SK-N-SH (cell line): Measurements from ENCODE around the gene NCAM2. TPM values are rescaled to one million over a fixed set of nuclear protein-coding genes. Genes with fewer than 3 reads are reported as not detected.

Experiments
- CTCF ChIA-PET: fragments of 300-600, 350-600 bp; formaldehyde crosslinking; extraction: SDS; loops from one replicate; lab custom pipeline; 2021; lab: Yijun Ruan, JAX
- POLR2A ChIA-PET: fragments of 350-600 bp; sonication (Branson Sonifier 250); formaldehyde crosslinking; extraction: SDS; loops from one replicate; lab custom pipeline; 2020; ENCODE audit warnings: antibody characterized with exemption, inconsistent platforms; lab: Yijun Ruan, JAX
- DNase-seq: peaks from one replicate; pipeline ENCODE4 v3.0.0; 2012
- H2AFZ ChIP-seq: fragments of 200-600 bp; sonication (generic); 2 replicates; pipeline ENCODE4 v1.8.1; 2016; ENCODE audit warnings: antibody characterized with exemption, mild to moderate bottlenecking, low read depth
- H3F3A ChIP-seq: fragments of 200-600 bp; sonication (generic); replicated peaks from 2 replicates; pipeline ENCODE3; 2016; ENCODE audit warnings: antibody characterized with exemption, mild to moderate bottlenecking; ENCODE audit not compliant: insufficient read depth
- H3K27ac ChIP-seq, 2 experiments: fragments of 200-500 bp in 1 of 2; fragments of 200-600 bp in 1 of 2; sonication (Bioruptor generic) in 1 of 2; sonication (generic), shearing (Covaris generic) in 1 of 2; 2 replicates each; pipeline versions ENCODE4 v1.5.1 to v1.6.1; 2014 to 2016; ENCODE audit warnings: low read depth in 2 of 2, inconsistent platforms in 1 of 2, low read length in 1 of 2, mild to moderate bottlenecking in 1 of 2, mixed read lengths in 1 of 2
- H3K27me3 ChIP-seq: fragments of 200-600 bp; sonication (generic), shearing (Covaris generic); 2 replicates; pipeline ENCODE4 v1.6.1; 2016; ENCODE audit warnings: mixed run types; ENCODE audit not compliant: insufficient read depth
- H3K36me3 ChIP-seq, 2 experiments: fragments of 200-500 bp in 1 of 2; fragments of 200-600 bp in 1 of 2; sonication (Bioruptor generic) in 1 of 2; sonication (generic) in 1 of 2; replicated peaks in 1 of 2; 2 replicates each; pipeline versions ENCODE3 to v1.5.1; 2014 to 2016; ENCODE audit warnings: low read length in 1 of 2, mild to moderate bottlenecking in 1 of 2; ENCODE audit not compliant: insufficient read depth in 2 of 2, control insufficient read depth in 1 of 2
- H3K4me1 ChIP-seq, 2 experiments: fragments of 200-500 bp in 1 of 2; fragments of 200-600 bp in 1 of 2; sonication (Bioruptor generic) in 1 of 2; sonication (generic), shearing (Covaris generic) in 1 of 2; 2 replicates each; pipeline versions ENCODE4 v1.5.1 to v1.6.1; 2014 to 2016; ENCODE audit warnings: low read depth in 1 of 2, low read length in 1 of 2, mixed run types in 1 of 2; ENCODE audit not compliant: insufficient read depth in 2 of 2, control insufficient read depth in 1 of 2
- H3K4me2 ChIP-seq: fragments of 200-600 bp; sonication (generic), shearing (Covaris generic); 2 replicates; pipeline ENCODE4 v1.6.1; 2017; ENCODE audit warnings: mixed run types
- H3K4me3 ChIP-seq, 2 experiments: fragments of 200-500 bp in 1 of 2; fragments of 200-600 bp in 1 of 2; sonication (Bioruptor generic) in 1 of 2; sonication (generic), shearing (Covaris generic) in 1 of 2; 2 replicates each; pipeline versions ENCODE4 v1.5.1 to v1.8.1; 2014 to 2016; ENCODE audit warnings: low read depth in 2 of 2, inconsistent platforms in 1 of 2, low read length in 1 of 2, mild to moderate bottlenecking in 1 of 2, mixed read lengths in 1 of 2, moderate library complexity in 1 of 2
- H3K79me2 ChIP-seq: fragments of 200-600 bp; sonication (generic); 2 replicates; pipeline ENCODE4 v1.8.1; 2017; ENCODE audit warnings: mild to moderate bottlenecking; ENCODE audit not compliant: insufficient read depth
- H3K9ac ChIP-seq: fragments of 200-600 bp; sonication (generic); 2 replicates; pipeline ENCODE4 v1.6.1; 2017; ENCODE audit warnings: mixed run types
- H3K9me2 ChIP-seq: fragments of 200-600 bp; sonication (generic); 2 replicates; pipeline ENCODE4 v1.6.1; 2017; ENCODE audit warnings: mixed run types
- H3K9me3 ChIP-seq: fragments of 200-600 bp; sonication (generic); 2 replicates; pipeline ENCODE4 v1.6.1; 2017; ENCODE audit warnings: mixed run types, mild to moderate bottlenecking, moderate library complexity
- H4K20me1 ChIP-seq: fragments of 200-600 bp; sonication (generic); 2 replicates; pipeline ENCODE4 v1.6.1; 2017; ENCODE audit warnings: mild to moderate bottlenecking, mixed run types; ENCODE audit not compliant: insufficient read depth
- EP300 ChIP-seq, 2 experiments: IDR thresholded peaks; 2 replicates each; pipeline versions ENCODE4 v1.4.0 to v1.6.1; 2012; ENCODE audit warnings: borderline replicate concordance in 1 of 2, low read depth in 1 of 2, low read length in 1 of 2
- EZH2phosphoT487 ChIP-seq: fragments of 200-600 bp; sonication (generic); IDR thresholded peaks from 2 replicates; pipeline ENCODE4 v1.6.1; 2017; ENCODE audit warnings: low read depth, mixed run types, mild to moderate bottlenecking, antibody characterized with exemption, moderate library complexity, borderline replicate concordance
- FOXM1 ChIP-seq: IDR thresholded peaks from 2 replicates; pipeline ENCODE4 v1.4.0; 2012; ENCODE audit warnings: low read depth, mild to moderate bottlenecking
- JUND ChIP-seq: IDR thresholded peaks from 2 replicates; pipeline ENCODE4 v1.4.0; 2012
- MEF2A ChIP-seq: IDR thresholded peaks from 2 replicates; pipeline ENCODE4 v1.4.0; 2012; ENCODE audit warnings: low read depth, borderline replicate concordance
- MXI1 ChIP-seq: IDR thresholded peaks from 2 replicates; pipeline ENCODE4 v1.6.1; 2012; ENCODE audit warnings: mild to moderate bottlenecking, low read depth, low read length, improper control_type of control experiment
- NRF1 ChIP-seq: IDR thresholded peaks from 2 replicates; pipeline ENCODE4 v1.6.1; 2012; ENCODE audit warnings: low read depth, mild to moderate bottlenecking, low read length
- RFX5 ChIP-seq: IDR thresholded peaks from 2 replicates; pipeline ENCODE4 v1.6.1; 2012; ENCODE audit warnings: mild to moderate bottlenecking, improper control_type of control experiment, low read length
- TAF1 ChIP-seq: IDR thresholded peaks from 2 replicates; pipeline ENCODE4 v1.6.1; 2012; ENCODE audit warnings: low read depth, mild to moderate bottlenecking, low read length, moderate library complexity, borderline replicate concordance
- WGBS: methylation state at CpG from one replicate; pipeline ENCODE4 v1.1.6; 2017; ENCODE audit warnings: low lambda C conversion rate; 5-methylcytosine and 5-hydroxymethylcytosine counted together
- polyA plus RNA-seq, 3 experiments: library from polyadenylated mRNA; depleted of rRNA; stranded (reverse); fragments of >200 nt; gene quantifications; 2 replicates each; pipeline ENCODE4 v1.2.3, GENCODE V29; 2012
- TF ChIP-seq, protein P1 (sequence below): IDR thresholded peaks from 2 replicates; pipeline ENCODE4 v1.6.1; 2012; ENCODE audit warnings: mild to moderate bottlenecking, low read depth, low read length, moderate library complexity
- TF ChIP-seq, protein P2 (sequence below): IDR thresholded peaks from 2 replicates; pipeline ENCODE4 v1.4.0; 2012; ENCODE audit warnings: low read depth, borderline replicate concordance
- TF ChIP-seq, protein P3 (sequence below): IDR thresholded peaks from 2 replicates; pipeline ENCODE4 v1.4.0; 2012; ENCODE audit warnings: low read depth, borderline replicate concordance

The NCAM2 gene
- polyA plus RNA-seq, 1 of the 3 experiments (the other 2 are of a cell fraction): 2.1 TPM

DNA sequence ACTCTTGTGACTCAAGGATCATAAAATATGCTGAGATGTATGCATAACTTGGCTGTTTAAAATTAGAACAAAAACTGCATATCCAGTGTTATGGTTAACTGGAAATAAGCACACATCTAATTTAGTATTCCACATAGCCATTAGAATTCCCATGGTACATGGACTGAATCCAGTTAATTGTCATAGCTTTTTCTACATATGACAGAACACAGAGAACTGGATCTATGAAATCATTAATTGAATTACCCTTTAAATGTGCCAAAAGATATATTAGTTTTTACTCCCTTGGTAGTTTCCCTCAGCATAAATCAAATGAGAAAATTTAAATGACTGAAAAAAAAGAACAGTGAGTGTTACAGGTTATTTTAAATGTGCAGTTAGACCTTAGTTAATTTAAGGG, 395.9 kb downstream of the NCAM2 start:
- CTCF ChIA-PET: interaction anchor here (0.7 kb wide), 1 partner anchor 1092 kb away, joined by 3 read pairs; no protein-coding TSS in a partner anchor
- no peak for DNase-seq

DNA sequence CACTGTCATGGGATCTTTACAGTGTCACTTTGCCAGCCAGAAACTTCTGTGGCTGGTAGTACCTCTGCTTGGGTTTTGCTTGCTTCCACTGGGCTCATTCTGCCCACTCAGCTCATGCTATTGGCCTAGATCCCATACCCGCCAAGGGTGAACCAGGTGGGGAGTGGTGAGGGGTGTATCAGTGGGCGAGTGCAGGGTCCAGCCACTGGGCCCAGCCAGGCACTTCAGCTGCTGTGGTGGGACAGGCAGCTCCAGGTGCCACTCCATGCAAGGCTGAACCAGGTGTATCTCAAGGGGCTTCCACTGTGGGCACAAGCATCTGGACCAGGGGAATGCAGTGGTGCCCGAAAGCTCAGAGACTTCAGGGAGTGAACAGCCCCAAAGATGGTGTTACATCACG, 398.2 kb downstream of the NCAM2 start:
- no peaks in the 10 kb centered on the region; a peak in 1 of 4 replicates for H3K4me1 ChIP-seq
- peaks cover 4% of the 10 kb centered on the region; the same call in 1 of the 2 replicates for H3K9me3 ChIP-seq
- DNase-seq: no peak
- no peaks in the 10 kb centered on the region for H3K36me3 ChIP-seq
- H4K20me1 ChIP-seq: no peaks in the 10 kb centered on the region
- H3F3A ChIP-seq: no peaks in the 10 kb centered on the region
- H3K9me2 ChIP-seq: no peaks in the 10 kb centered on the region
- no peaks in the 10 kb centered on the region for H3K79me2 ChIP-seq
- CTCF ChIA-PET: no interaction called here
- 56% methylated on average over 4 of the region's 4 CpGs for WGBS
- no peak for TF ChIP-seq NRF1
- TF ChIP-seq EP300 (IDR thresholded peaks at IDR 0.05; ENCODE audit: borderline replicate concordance in 1 of 2, low read depth in 1 of 2, low read length in 1 of 2): no peak
- TF ChIP-seq, protein P1, sequence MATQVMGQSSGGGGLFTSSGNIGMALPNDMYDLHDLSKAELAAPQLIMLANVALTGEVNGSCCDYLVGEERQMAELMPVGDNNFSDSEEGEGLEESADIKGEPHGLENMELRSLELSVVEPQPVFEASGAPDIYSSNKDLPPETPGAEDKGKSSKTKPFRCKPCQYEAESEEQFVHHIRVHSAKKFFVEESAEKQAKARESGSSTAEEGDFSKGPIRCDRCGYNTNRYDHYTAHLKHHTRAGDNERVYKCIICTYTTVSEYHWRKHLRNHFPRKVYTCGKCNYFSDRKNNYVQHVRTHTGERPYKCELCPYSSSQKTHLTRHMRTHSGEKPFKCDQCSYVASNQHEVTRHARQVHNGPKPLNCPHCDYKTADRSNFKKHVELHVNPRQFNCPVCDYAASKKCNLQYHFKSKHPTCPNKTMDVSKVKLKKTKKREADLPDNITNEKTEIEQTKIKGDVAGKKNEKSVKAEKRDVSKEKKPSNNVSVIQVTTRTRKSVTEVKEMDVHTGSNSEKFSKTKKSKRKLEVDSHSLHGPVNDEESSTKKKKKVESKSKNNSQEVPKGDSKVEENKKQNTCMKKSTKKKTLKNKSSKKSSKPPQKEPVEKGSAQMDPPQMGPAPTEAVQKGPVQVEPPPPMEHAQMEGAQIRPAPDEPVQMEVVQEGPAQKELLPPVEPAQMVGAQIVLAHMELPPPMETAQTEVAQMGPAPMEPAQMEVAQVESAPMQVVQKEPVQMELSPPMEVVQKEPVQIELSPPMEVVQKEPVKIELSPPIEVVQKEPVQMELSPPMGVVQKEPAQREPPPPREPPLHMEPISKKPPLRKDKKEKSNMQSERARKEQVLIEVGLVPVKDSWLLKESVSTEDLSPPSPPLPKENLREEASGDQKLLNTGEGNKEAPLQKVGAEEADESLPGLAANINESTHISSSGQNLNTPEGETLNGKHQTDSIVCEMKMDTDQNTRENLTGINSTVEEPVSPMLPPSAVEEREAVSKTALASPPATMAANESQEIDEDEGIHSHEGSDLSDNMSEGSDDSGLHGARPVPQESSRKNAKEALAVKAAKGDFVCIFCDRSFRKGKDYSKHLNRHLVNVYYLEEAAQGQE: no peak
- no peak for TF ChIP-seq FOXM1
- TF ChIP-seq MXI1: no peak
- TF ChIP-seq, protein P2, sequence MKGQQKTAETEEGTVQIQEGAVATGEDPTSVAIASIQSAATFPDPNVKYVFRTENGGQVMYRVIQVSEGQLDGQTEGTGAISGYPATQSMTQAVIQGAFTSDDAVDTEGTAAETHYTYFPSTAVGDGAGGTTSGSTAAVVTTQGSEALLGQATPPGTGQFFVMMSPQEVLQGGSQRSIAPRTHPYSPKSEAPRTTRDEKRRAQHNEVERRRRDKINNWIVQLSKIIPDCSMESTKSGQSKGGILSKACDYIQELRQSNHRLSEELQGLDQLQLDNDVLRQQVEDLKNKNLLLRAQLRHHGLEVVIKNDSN: no peak
- no peak for TF ChIP-seq EZH2phosphoT487
- no peak for TF ChIP-seq JUND
- no peak for TF ChIP-seq TAF1
- TF ChIP-seq, protein P3, sequence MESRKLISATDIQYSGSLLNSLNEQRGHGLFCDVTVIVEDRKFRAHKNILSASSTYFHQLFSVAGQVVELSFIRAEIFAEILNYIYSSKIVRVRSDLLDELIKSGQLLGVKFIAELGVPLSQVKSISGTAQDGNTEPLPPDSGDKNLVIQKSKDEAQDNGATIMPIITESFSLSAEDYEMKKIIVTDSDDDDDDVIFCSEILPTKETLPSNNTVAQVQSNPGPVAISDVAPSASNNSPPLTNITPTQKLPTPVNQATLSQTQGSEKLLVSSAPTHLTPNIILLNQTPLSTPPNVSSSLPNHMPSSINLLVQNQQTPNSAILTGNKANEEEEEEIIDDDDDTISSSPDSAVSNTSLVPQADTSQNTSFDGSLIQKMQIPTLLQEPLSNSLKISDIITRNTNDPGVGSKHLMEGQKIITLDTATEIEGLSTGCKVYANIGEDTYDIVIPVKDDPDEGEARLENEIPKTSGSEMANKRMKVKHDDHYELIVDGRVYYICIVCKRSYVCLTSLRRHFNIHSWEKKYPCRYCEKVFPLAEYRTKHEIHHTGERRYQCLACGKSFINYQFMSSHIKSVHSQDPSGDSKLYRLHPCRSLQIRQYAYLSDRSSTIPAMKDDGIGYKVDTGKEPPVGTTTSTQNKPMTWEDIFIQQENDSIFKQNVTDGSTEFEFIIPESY: no peak
- TF ChIP-seq MEF2A: no peak
- H3K4me3 ChIP-seq: no peak overlapping the region; a peak in 1 of 4 replicates
- no peak overlapping the region for H3K9ac ChIP-seq
- H3K27me3 ChIP-seq: no peaks in the 10 kb centered on the region
- no peak overlapping the region for H2AFZ ChIP-seq
- no peak overlapping the region for H3K4me2 ChIP-seq
- H3K27ac ChIP-seq: no peak overlapping the region
- POLR2A ChIA-PET: no interaction called here

More for the DNA sequence above, 395.9 kb downstream of the NCAM2 start:
- POLR2A ChIA-PET: no interaction called here
- H4K20me1 ChIP-seq: no peaks in the 10 kb centered on the region
- H3F3A ChIP-seq: no peaks in the 10 kb centered on the region
- no peaks in the 10 kb centered on the region for H3K36me3 ChIP-seq
- H3K4me2 ChIP-seq: no peak overlapping the region
- H3K9me2 ChIP-seq: no peaks in the 10 kb centered on the region
- H3K4me1 ChIP-seq: no peaks in the 10 kb centered on the region
- TF ChIP-seq, protein P3: no peak
- TF ChIP-seq RFX5: no peak
- no peaks in the 10 kb centered on the region for H3K27me3 ChIP-seq
- no peak overlapping the region for H3K27ac ChIP-seq
- peaks cover 4% of the 10 kb centered on the region; the same call in 1 of the 2 replicates for H3K9me3 ChIP-seq
- no peak overlapping the region for H2AFZ ChIP-seq
- H3K4me3 ChIP-seq: no peak overlapping the region
- no peaks in the 10 kb centered on the region for H3K79me2 ChIP-seq
- no peak overlapping the region for H3K9ac ChIP-seq
